ENCODE data around the gene HSD3B2.

DNA sequence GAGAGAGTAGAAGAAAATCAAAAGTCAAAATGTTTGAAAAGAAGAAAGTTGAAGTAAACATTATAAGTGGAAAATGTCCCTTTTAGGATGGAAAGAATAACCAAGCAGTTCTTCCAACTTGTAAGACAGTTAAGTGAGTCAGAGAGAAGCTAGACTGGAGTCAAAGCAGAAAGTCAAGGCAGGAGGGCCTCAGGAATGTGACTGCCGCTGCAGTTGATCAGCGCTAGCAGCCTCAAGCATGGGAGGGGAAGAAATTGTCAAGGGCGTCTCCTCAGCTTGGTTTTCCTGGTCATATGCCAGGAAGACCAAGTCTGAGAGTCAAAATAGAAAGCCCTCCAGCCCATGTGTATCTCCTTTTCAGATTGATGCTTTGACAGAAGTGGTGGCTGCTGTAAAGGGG, 23.2 kb upstream of the HSD3B2 start:
- TF ChIP-seq EP300 (IDR thresholded peaks at IDR 0.05): no peak
- TF ChIP-seq, protein P1, sequence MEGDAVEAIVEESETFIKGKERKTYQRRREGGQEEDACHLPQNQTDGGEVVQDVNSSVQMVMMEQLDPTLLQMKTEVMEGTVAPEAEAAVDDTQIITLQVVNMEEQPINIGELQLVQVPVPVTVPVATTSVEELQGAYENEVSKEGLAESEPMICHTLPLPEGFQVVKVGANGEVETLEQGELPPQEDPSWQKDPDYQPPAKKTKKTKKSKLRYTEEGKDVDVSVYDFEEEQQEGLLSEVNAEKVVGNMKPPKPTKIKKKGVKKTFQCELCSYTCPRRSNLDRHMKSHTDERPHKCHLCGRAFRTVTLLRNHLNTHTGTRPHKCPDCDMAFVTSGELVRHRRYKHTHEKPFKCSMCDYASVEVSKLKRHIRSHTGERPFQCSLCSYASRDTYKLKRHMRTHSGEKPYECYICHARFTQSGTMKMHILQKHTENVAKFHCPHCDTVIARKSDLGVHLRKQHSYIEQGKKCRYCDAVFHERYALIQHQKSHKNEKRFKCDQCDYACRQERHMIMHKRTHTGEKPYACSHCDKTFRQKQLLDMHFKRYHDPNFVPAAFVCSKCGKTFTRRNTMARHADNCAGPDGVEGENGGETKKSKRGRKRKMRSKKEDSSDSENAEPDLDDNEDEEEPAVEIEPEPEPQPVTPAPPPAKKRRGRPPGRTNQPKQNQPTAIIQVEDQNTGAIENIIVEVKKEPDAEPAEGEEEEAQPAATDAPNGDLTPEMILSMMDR (IDR thresholded peaks at IDR 0.05): no peak
